ENCODE results near the gene TMIGD1. TPM values are rescaled to one million over a fixed set of nuclear protein-coding genes. Genes with fewer than 3 reads are reported as not detected.

The TMIGD1 gene
- total and polyA plus RNA-seq, 10 of the 15 experiments (the other 5 are each of a cell fraction or from before 2014, with no cell fraction given): not detected

DNA sequence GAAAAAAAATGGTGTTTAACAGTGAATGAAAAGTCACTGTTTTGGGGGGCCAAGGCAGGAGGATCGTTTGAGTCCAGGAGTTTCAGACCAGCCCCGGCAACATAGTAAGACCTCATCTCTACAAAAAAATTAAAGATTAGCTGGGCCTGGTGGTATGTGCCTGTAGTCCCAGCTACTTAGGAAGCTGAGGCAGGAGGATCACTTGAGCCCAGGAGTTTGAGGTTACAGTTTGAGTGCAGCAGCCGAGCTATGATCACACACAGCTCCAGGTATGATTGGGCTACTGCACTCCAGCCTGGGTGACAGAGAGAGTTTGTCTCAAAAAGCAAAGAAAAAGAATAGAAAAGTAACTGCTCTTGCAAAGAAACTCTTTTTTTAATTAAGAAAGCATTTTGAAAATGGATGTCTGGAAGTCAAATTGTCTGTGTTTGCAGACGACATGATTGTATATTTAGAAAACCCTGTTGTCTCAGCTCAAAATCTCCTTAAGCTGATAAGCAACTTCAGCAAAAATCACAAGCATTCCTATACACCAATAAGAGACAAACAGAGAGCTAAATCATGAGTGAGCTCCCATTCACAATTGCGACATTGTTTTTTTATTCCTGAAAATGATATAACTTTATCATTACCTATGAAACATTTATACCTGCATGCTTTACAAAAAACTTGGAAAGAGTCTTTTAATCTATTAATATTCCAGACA, 24.4 kb upstream of the TMIGD1 start:
- Histone ChIP-seq H3K9ac (ENCODE audit: control insufficient read depth, insufficient read depth, low read length) (no peak overlapping the region), H3K4me3 (no peak overlapping the region), H3K27me3 (replicated peaks in 1 of 2; ENCODE audit: control insufficient read depth in 2 of 2, insufficient read depth in 2 of 2, low read length in 1 of 2) (no peaks in the 10 kb centered on the region), H2AFZ (ENCODE audit: control insufficient read depth, low read depth, low read length) (no peak overlapping the region), H3K4me1 (ENCODE audit: control insufficient read depth, insufficient read depth, low read length) (peaks cover 16% of the 10 kb centered on the region), H3K79me2 (ENCODE audit: control insufficient read depth, insufficient read depth, low read length) (no peaks in the 10 kb centered on the region), H4K20me1 (ENCODE audit: control insufficient read depth, insufficient read depth) (no peaks in the 10 kb centered on the region), H3K4me2 (ENCODE audit: control insufficient read depth, insufficient read depth) (no peak overlapping the region), H3K36me3 (ENCODE audit: control insufficient read depth in 2 of 2, insufficient read depth in 2 of 2, low read length in 1 of 2) (no peaks in the 10 kb centered on the region), H3K9me3 (replicated peaks; ENCODE audit: control insufficient read depth, insufficient read depth, low read length) (peaks cover 6% of the 10 kb centered on the region; the same call in 2 of the 3 replicates), H3K27ac (ENCODE audit: control insufficient read depth, insufficient read depth) (no peak overlapping the region)
- in situ Hi-C loops (cut with MboI): no loop called here
- CTCF ChIA-PET: interaction anchor here (0.8 to 1.3 kb wide), 3 partner anchors 17 to 359 kb away, joined by 3 to 5 read pairs (median 3); no protein-coding TSS in a partner anchor
- SMC1A ChIA-PET (ENCODE audit: uncharacterized antibody, unreplicated experiment): interaction anchor here (0.6 to 1.5 kb wide), 6 partner anchors 9 to 245 kb away, joined by 3 read pairs; partner anchors contain the start of gene CPD
- no peak for TF ChIP-seq BACH1 (IDR thresholded peaks at IDR 0.05; ENCODE audit: borderline replicate concordance)
- TF ChIP-seq MYC (IDR thresholded peaks at IDR 0.05; ENCODE audit: insufficient read depth, insufficient read length, insufficient replicate concordance, low read length, severe bottlenecking): no peak
- TF ChIP-seq BCL3 (IDR thresholded peaks at IDR 0.05; ENCODE audit: borderline replicate concordance, insufficient read depth, low read depth, low read length, poor library complexity, severe bottlenecking): no peak
- no peak for TF ChIP-seq ZNF207 (IDR thresholded peaks at IDR 0.05; ENCODE audit: borderline replicate concordance)
- TF ChIP-seq ZBTB4 (CRISPR knock-in tag; IDR thresholded peaks at IDR 0.05): no peak
- TF ChIP-seq ZNF384 (IDR thresholded peaks at IDR 0.05; ENCODE audit: borderline replicate concordance, low read depth, low read length): no peak
- no peak for ATAC-seq
- intact Hi-C loops (cut with micrococcal nuclease; ENCODE audit: unreplicated experiment): no loop called here
- RAD21 ChIA-PET (ENCODE audit: unreplicated experiment): no interaction called here
- DNase-seq (ENCODE audit: low read depth, low spot score): no peak
- POLR2A ChIA-PET: interaction anchor here (0.8 kb wide), 1 partner anchor 14 kb away, joined by 3 read pairs; no protein-coding TSS in a partner anchor
- FAIRE-seq: no peak
- 66% methylated on average over 5 of the region's 5 CpGs for WGBS (ENCODE audit: insufficient coverage, insufficient replicate concordance, low lambda C conversion rate, missing lambda C conversion rate)
- BruUV-seq (replicated peaks): no TSS peak

Measured in GM12878 (cell line).